NCI-H1417 treated with DMSO at 0.1 percent for 48 hours (cell line): ENCODE measurements around the gene HSF2.
"Not testable (repeated sequence)": the region's sequence is repeated elsewhere in the genome, so short reads cannot be mapped to it uniquely, and the experiment has no call there.

Source experiments
- DNase-seq: peaks from one replicate; lab custom pipeline; 2025; lab: John Stamatoyannopoulos, UW

The HSF2 gene

GRCh38 chr6:122455116-122455515 lies 55.7 kb downstream of the HSF2 start:
- DNase-seq = not testable (repeated sequence)

GRCh38 chr6:122458087-122458486 lies 58.6 kb downstream of the HSF2 start:
- no peak for DNase-seq

- no peak for DNase-seq
Measured at GRCh38 chr6:122459240-122459639, 59.8 kb downstream of the HSF2 start.

- DNase-seq = not testable (repeated sequence)
Measured at GRCh38 chr6:122459865-122460416, 60.5 kb downstream of the HSF2 start.

GRCh38 chr6:122461885-122462284 lies 62.4 kb downstream of the HSF2 start:
- DNase-seq = no peak

GRCh38 chr6:122471107-122472021 lies 71.9 kb downstream of the HSF2 start, which contains the start of gene SERINC1:
Gene SERINC1 (minus strand): TSS chr6:122471807. CDS start chr6:122471737, 70 bp downstream.
- peak; percentile 73 for DNase-seq

- no peak for DNase-seq
Measured at GRCh38 chr6:122472022-122472340, 72.5 kb downstream of the HSF2 start.

- DNase-seq = no peak
Measured at GRCh38 chr6:122476131-122476530, 76.7 kb downstream of the HSF2 start.

- DNase-seq = no peak
Measured at GRCh38 chr6:122482750-122483080, 83.3 kb downstream of the HSF2 start.
